ENCODE results near the gene DLGAP1.

DLGAP1 gene

GRCh38 chr18:3972291-3972930 is 482.7 kb downstream of the DLGAP1 start:
- peaks cover 20% of the 10 kb centered on the region for H3K4me1 ChIP-seq (ENCODE audit: control insufficient read depth, insufficient read depth, low read length)
- no peaks in the 10 kb centered on the region for H3K27me3 ChIP-seq (ENCODE audit: control insufficient read depth, insufficient read depth, low read length)
- H3K9ac ChIP-seq (ENCODE audit: low read depth, low read length) = no peak overlapping the region
- H3K36me3 ChIP-seq (ENCODE audit: control insufficient read depth, insufficient read depth, low read length) = no peaks in the 10 kb centered on the region
- H3K4me3 ChIP-seq (ENCODE audit: low read depth, low read length) = no peak overlapping the region
- no peaks in the 10 kb centered on the region for H3K9me3 ChIP-seq (ENCODE audit: control insufficient read depth, insufficient read depth, low read length)
- no peak overlapping the region for H3K27ac ChIP-seq (ENCODE audit: low read depth, low read length)

- Histone ChIP-seq H3K4me3 (ENCODE audit: low read depth, low read length) (no peak overlapping the region), H3K4me1 (ENCODE audit: control insufficient read depth, insufficient read depth, low read length) (peaks cover 30% of the 10 kb centered on the region), H3K27me3 (ENCODE audit: control insufficient read depth, insufficient read depth, low read length) (no peaks in the 10 kb centered on the region), H3K9me3 (ENCODE audit: control insufficient read depth, insufficient read depth, low read length) (no peaks in the 10 kb centered on the region), H3K36me3 (ENCODE audit: control insufficient read depth, insufficient read depth, low read length) (no peaks in the 10 kb centered on the region), H3K27ac (ENCODE audit: low read depth, low read length) (no peak overlapping the region), H3K9ac (ENCODE audit: low read depth, low read length) (no peak overlapping the region)
These were observed 484.2 kb downstream of the DLGAP1 start for GRCh38 chr18:3970929-3971328.

GRCh38 chr18:3967359-3968180 is 487.5 kb downstream of the DLGAP1 start:
- H3K27me3 ChIP-seq (ENCODE audit: control insufficient read depth, insufficient read depth, low read length) = no peaks in the 10 kb centered on the region
- H3K9me3 ChIP-seq (ENCODE audit: control insufficient read depth, insufficient read depth, low read length) = no peaks in the 10 kb centered on the region
- H3K4me1 ChIP-seq (ENCODE audit: control insufficient read depth, insufficient read depth, low read length) = peaks cover 39% of the 10 kb centered on the region
- no peak overlapping the region for H3K27ac ChIP-seq (ENCODE audit: low read depth, low read length)
- H3K36me3 ChIP-seq (ENCODE audit: control insufficient read depth, insufficient read depth, low read length) = no peaks in the 10 kb centered on the region
- no peak overlapping the region for H3K4me3 ChIP-seq (ENCODE audit: low read depth, low read length)
- no peak overlapping the region for H3K9ac ChIP-seq (ENCODE audit: low read depth, low read length)

- Histone ChIP-seq H3K27ac (ENCODE audit: low read depth, low read length) (no peak overlapping the region), H3K4me3 (ENCODE audit: low read depth, low read length) (no peak overlapping the region), H3K27me3 (ENCODE audit: control insufficient read depth, insufficient read depth, low read length) (no peaks in the 10 kb centered on the region), H3K36me3 (ENCODE audit: control insufficient read depth, insufficient read depth, low read length) (no peaks in the 10 kb centered on the region), H3K9me3 (ENCODE audit: control insufficient read depth, insufficient read depth, low read length) (no peaks in the 10 kb centered on the region), H3K4me1 (ENCODE audit: control insufficient read depth, insufficient read depth, low read length) (peaks cover 36% of the 10 kb centered on the region), H3K9ac (ENCODE audit: low read depth, low read length) (no peak overlapping the region)
These were observed 488.3 kb downstream of the DLGAP1 start for GRCh38 chr18:3966642-3967358.

- Histone ChIP-seq H3K36me3 (ENCODE audit: control insufficient read depth, insufficient read depth, low read length) (no peaks in the 10 kb centered on the region), H3K9ac (ENCODE audit: low read depth, low read length) (no peak overlapping the region), H3K4me3 (ENCODE audit: low read depth, low read length) (no peak overlapping the region), H3K4me1 (ENCODE audit: control insufficient read depth, insufficient read depth, low read length) (peaks cover 36% of the 10 kb centered on the region), H3K27ac (ENCODE audit: low read depth, low read length) (no peak overlapping the region), H3K27me3 (ENCODE audit: control insufficient read depth, insufficient read depth, low read length) (no peaks in the 10 kb centered on the region), H3K9me3 (ENCODE audit: control insufficient read depth, insufficient read depth, low read length) (no peaks in the 10 kb centered on the region)
These were observed 488.9 kb downstream of the DLGAP1 start for GRCh38 chr18:3966246-3966641.

GRCh38 chr18:3960977-3961376 is 494.1 kb downstream of the DLGAP1 start:
- Histone ChIP-seq H3K9me3 (ENCODE audit: control insufficient read depth, insufficient read depth, low read length) (no peaks in the 10 kb centered on the region), H3K27ac (ENCODE audit: low read depth, low read length) (no peak overlapping the region), H3K4me3 (ENCODE audit: low read depth, low read length) (no peak overlapping the region), H3K27me3 (ENCODE audit: control insufficient read depth, insufficient read depth, low read length) (no peaks in the 10 kb centered on the region), H3K9ac (ENCODE audit: low read depth, low read length) (no peak overlapping the region), H3K4me1 (ENCODE audit: control insufficient read depth, insufficient read depth, low read length) (peaks cover 13% of the 10 kb centered on the region), H3K36me3 (ENCODE audit: control insufficient read depth, insufficient read depth, low read length) (no peaks in the 10 kb centered on the region)

- Histone ChIP-seq H3K4me3 (ENCODE audit: low read depth, low read length) (no peak overlapping the region), H3K9me3 (ENCODE audit: control insufficient read depth, insufficient read depth, low read length) (no peaks in the 10 kb centered on the region), H3K4me1 (ENCODE audit: control insufficient read depth, insufficient read depth, low read length) (peaks cover 10% of the 10 kb centered on the region), H3K27ac (ENCODE audit: low read depth, low read length) (no peak overlapping the region), H3K9ac (ENCODE audit: low read depth, low read length) (no peak overlapping the region), H3K27me3 (ENCODE audit: control insufficient read depth, insufficient read depth, low read length) (no peaks in the 10 kb centered on the region), H3K36me3 (ENCODE audit: control insufficient read depth, insufficient read depth, low read length) (no peaks in the 10 kb centered on the region)
These were observed 495.0 kb downstream of the DLGAP1 start for GRCh38 chr18:3960142-3960541.

- Histone ChIP-seq H3K4me3 (ENCODE audit: low read depth, low read length) (no peak overlapping the region), H3K9ac (ENCODE audit: low read depth, low read length) (no peak overlapping the region), H3K27ac (ENCODE audit: low read depth, low read length) (no peak overlapping the region), H3K9me3 (ENCODE audit: control insufficient read depth, insufficient read depth, low read length) (no peaks in the 10 kb centered on the region), H3K4me1 (ENCODE audit: control insufficient read depth, insufficient read depth, low read length) (no peaks in the 10 kb centered on the region), H3K27me3 (ENCODE audit: control insufficient read depth, insufficient read depth, low read length) (no peaks in the 10 kb centered on the region), H3K36me3 (ENCODE audit: control insufficient read depth, insufficient read depth, low read length) (no peaks in the 10 kb centered on the region)
These were observed 503.1 kb downstream of the DLGAP1 start for GRCh38 chr18:3952031-3952430.

- Histone ChIP-seq H3K4me1 (ENCODE audit: control insufficient read depth, insufficient read depth, low read length) (no peaks in the 10 kb centered on the region), H3K27ac (ENCODE audit: low read depth, low read length) (no peak overlapping the region), H3K4me3 (ENCODE audit: low read depth, low read length) (no peak overlapping the region), H3K9ac (ENCODE audit: low read depth, low read length) (no peak overlapping the region), H3K36me3 (ENCODE audit: control insufficient read depth, insufficient read depth, low read length) (no peaks in the 10 kb centered on the region), H3K9me3 (ENCODE audit: control insufficient read depth, insufficient read depth, low read length) (no peaks in the 10 kb centered on the region), H3K27me3 (ENCODE audit: control insufficient read depth, insufficient read depth, low read length) (no peaks in the 10 kb centered on the region)
These were observed 504.3 kb downstream of the DLGAP1 start for GRCh38 chr18:3950668-3951404.

- Histone ChIP-seq H3K27me3 (ENCODE audit: control insufficient read depth, insufficient read depth, low read length) (no peaks in the 10 kb centered on the region), H3K4me3 (ENCODE audit: low read depth, low read length) (no peak overlapping the region), H3K9ac (ENCODE audit: low read depth, low read length) (no peak overlapping the region), H3K36me3 (ENCODE audit: control insufficient read depth, insufficient read depth, low read length) (no peaks in the 10 kb centered on the region), H3K9me3 (ENCODE audit: control insufficient read depth, insufficient read depth, low read length) (no peaks in the 10 kb centered on the region), H3K27ac (ENCODE audit: low read depth, low read length) (no peak overlapping the region), H3K4me1 (ENCODE audit: control insufficient read depth, insufficient read depth, low read length) (no peaks in the 10 kb centered on the region)
These were observed 506.1 kb downstream of the DLGAP1 start for GRCh38 chr18:3948958-3949357.

Measured in HUES48 (cell line).